Fibroblast of gingiva (primary cell): Measurements from ENCODE around the gene INAVA.
A peak's percentile ranks its signal among the peaks of the same experiment; 100 is the strongest.

Experiments
- DNase-seq: peaks from one replicate; pipeline ENCODE4 v3.0.0-alpha.2; 2011; ENCODE audit warnings: low read depth

Gene INAVA

GRCh38 chr1:200894712-200895442 lies at the start of gene INAVA:
TSS of gene INAVA (plus strand) at chr1:200894900. CDS start at chr1:200898401, 3,501 bp downstream.
- no peak for DNase-seq

- no peak for DNase-seq
Observed at GRCh38 chr1:200845360-200845759, 49.3 kb upstream of the INAVA start.

GRCh38 chr1:200846398-200846797 lies 48.3 kb upstream of the INAVA start:
- DNase-seq, result no peak

GRCh38 chr1:200849430-200849829 lies 45.3 kb upstream of the INAVA start:
- no peak for DNase-seq

- no peak for DNase-seq
Observed at GRCh38 chr1:200850554-200850953, 44.1 kb upstream of the INAVA start.

GRCh38 chr1:200856716-200857357 lies 37.9 kb upstream of the INAVA start:
- peak; percentile 64 for DNase-seq

- no peak for DNase-seq
Observed at GRCh38 chr1:200857804-200858203, 36.9 kb upstream of the INAVA start.

GRCh38 chr1:200861937-200862647 lies 32.6 kb upstream of the INAVA start:
- no peak for DNase-seq

- DNase-seq, result no peak
Observed at GRCh38 chr1:200862713-200863415, 31.8 kb upstream of the INAVA start.

- DNase-seq, result no peak
Observed at GRCh38 chr1:200866116-200866515, 28.6 kb upstream of the INAVA start.

GRCh38 chr1:200866521-200866920 lies 28.2 kb upstream of the INAVA start:
- no peak for DNase-seq

- peak; percentile 20 for DNase-seq
Observed at GRCh38 chr1:200867018-200867811, 27.5 kb upstream of the INAVA start.

- DNase-seq, result no peak
Observed at GRCh38 chr1:200869376-200869752, 25.3 kb upstream of the INAVA start.

- DNase-seq, result no peak
Observed at GRCh38 chr1:200869753-200870391, 24.8 kb upstream of the INAVA start.

- DNase-seq, result no peak
Observed at GRCh38 chr1:200872446-200873115, 22.1 kb upstream of the INAVA start, which contains the start of gene GPR25. TSS of gene GPR25 (plus strand) at chr1:200872981. CDS start at chr1:200873038, 57 bp downstream.

GRCh38 chr1:200873116-200873670 lies 21.5 kb upstream of the INAVA start:
- no peak for DNase-seq

GRCh38 chr1:200873671-200874397 lies 20.9 kb upstream of the INAVA start:
- no peak for DNase-seq

- no peak for DNase-seq
Observed at GRCh38 chr1:200874694-200875093, 20.0 kb upstream of the INAVA start.

GRCh38 chr1:200875416-200875815 lies 19.3 kb upstream of the INAVA start:
- no peak for DNase-seq
